Suprapubic skin (tissue), 3 donors: ENCODE results near the gene CXCL11.

Source experiments
- POLR2A ChIP-seq, 2 donors: fragments of 450-650 bp; IDR thresholded peaks; one replicate each; pipeline ENCODE4 v1.6.1; 2017; ENCODE audit warnings: antibody characterized with exemption in 2 of 2, mild to moderate bottlenecking in 2 of 2, moderate library complexity in 2 of 2
- TF ChIP-seq, protein P1 (sequence below), 2 donors: fragments of 200-600 bp in 1 of 2; fragments of 450-650 bp in 1 of 2; sonication (generic) in 1 of 2; IDR thresholded peaks; one replicate each; pipeline ENCODE4 v1.5.1; 2016 to 2019; ENCODE audit warnings: antibody characterized with exemption in 2 of 2, mild to moderate bottlenecking in 1 of 2, moderate library complexity in 1 of 2

DNA sequence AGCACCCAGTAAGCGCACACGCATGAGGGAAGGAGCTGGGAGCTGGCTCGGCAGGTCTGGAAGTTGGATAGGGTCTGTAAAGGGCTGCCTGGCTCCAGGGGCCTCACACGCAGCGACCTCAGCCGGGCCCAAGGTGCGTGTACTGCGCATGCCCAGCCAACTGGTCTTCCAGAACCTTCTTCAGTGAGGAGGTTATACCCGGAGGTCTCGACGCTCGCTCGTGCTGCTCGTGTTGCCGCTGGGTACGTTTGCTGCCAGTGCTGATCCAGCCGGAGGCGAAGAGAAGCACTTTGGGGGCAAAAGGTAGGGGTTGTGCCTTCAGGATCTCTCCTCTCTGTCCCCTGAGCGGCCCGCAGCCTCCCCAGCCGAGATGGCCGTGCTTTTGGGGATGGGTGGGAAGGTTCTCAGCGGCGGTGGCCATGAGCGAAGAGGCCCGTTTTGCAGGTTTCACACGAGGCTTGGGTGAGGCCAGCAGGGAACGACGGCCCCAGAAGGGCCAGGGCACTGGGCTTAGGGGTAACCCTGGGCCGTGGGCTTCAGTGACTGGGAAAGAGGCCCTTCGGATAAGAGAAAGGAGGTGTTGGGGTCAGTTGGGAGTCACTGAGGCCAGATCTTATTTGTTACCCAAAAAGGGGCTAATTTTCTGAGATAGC, 24.7 kb downstream of the CXCL11 start:
- TF ChIP-seq POLR2A (IDR thresholded peaks at IDR 0.05): no peak
- TF ChIP-seq, protein P1, sequence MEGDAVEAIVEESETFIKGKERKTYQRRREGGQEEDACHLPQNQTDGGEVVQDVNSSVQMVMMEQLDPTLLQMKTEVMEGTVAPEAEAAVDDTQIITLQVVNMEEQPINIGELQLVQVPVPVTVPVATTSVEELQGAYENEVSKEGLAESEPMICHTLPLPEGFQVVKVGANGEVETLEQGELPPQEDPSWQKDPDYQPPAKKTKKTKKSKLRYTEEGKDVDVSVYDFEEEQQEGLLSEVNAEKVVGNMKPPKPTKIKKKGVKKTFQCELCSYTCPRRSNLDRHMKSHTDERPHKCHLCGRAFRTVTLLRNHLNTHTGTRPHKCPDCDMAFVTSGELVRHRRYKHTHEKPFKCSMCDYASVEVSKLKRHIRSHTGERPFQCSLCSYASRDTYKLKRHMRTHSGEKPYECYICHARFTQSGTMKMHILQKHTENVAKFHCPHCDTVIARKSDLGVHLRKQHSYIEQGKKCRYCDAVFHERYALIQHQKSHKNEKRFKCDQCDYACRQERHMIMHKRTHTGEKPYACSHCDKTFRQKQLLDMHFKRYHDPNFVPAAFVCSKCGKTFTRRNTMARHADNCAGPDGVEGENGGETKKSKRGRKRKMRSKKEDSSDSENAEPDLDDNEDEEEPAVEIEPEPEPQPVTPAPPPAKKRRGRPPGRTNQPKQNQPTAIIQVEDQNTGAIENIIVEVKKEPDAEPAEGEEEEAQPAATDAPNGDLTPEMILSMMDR (IDR thresholded peaks at IDR 0.05): no peak
